HG02981 (cell line): ENCODE data around the gene FRAS1.

Experiments used
- ATAC-seq: cut with Tn5 transposase; IDR thresholded peaks from one replicate; pipeline ENCODE4 v1.9.1; 2021; ENCODE audit warnings: mild to moderate bottlenecking, moderate library complexity; ENCODE audit not compliant: unreplicated experiment

Gene FRAS1

DNA sequence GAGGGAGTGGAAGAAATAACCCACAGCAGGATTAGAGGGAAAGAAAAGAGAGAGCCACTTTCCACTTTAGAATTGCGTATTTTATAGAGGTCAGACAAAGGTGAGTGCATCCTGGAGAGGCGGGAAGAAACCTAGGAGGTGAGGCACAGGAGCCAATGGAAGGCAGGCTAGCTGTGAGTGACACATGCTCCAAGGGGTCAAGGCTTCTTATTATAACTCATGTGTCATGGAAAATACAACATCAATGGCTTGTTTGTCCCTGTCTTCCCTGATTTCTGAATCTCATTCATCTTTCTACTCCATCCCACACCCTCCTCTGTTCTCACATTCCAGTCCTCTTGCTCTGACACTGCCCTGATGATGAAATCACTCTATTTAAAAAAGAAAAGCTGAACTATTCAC is 508.8 kb downstream of the FRAS1 start:
- no peak for ATAC-seq

DNA sequence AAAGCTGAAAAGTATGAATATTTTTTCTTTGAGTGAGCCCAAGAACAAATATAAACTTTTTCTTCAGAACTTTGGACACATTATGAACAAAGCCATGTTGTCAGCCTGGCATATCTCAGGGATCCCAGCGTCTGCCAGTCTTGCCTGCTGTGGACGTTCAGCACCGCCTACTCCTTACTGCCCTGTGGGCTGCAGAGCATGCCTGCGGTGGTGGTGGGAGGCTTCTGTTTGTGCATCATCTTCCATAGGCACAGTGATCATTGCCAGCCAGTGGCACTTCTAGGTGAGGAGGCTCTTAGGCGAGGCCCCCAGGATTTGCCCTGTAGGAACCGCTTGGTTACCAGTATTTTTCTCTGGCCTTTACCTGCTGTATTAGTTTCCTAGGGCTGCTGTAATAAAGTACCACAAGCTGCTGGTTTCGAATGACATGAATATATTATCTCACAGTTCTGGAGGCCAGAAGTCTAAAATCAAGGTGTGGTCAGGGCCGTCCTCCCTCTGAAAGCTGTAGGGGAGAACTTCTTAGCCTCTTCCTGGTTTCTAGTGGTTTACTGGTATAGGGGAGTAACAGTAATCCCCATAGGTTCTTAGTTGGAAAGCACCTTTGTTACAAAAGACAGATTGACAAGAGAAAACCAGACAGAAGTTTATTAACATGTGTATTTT is 509.8 kb downstream of the FRAS1 start:
- ATAC-seq, result peak; percentile 73

DNA sequence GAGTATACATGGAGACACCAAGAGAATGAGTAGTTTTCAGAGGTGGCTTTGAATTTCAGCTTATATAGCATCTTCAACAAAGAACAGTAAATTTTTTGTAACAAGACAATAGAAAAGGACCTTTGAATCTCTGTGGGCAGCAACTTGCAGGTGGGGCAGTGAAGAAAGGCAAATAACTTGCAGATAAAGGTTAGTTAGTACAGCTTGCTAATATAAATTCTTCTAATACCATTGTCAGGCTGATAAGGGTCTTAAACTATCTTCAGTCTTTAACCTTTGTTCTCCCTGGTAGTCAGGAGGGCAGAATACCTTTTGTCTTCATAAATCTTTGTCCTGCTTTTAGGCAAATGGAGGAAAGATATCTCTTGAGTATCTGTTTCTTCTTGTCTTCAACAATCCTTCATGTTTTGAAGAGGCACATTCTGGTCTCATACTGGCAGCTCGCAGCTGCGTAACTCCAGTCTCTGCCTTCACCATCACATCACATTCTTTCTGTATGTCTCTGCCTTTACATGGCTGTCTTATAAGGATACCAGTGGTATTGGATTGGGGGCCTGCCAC is 510.5 kb downstream of the FRAS1 start:
- ATAC-seq, result no peak

DNA sequence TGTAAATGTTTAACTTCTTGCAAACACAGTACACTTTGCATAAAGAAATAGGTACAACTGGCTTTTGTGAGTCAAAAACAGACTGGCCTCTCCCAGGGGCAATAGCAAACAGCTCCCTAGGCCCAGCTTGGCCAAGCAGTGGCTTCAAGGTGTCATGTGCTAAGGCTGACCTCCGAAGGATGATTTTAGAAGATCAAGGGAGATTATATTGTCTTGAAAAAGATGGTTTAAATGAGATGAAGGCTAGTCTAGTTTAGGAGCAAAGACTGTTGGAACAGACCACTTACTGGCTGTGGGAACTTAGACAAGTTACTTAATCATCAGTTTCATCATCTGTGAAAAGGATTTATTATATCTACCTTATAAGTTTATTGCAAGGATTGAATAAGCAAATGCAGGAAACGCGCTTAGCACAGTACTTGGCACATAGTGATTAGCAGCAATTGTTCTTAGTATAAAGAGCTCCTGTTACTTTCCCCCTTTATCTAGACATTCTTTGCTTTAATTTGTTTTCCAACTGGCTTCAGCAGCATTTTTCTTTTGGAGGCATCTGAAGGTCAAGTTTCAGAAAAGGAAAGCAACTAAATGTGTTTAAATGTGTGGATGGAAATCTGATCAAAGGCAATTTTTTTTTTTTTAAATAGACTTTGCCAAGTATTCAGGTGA is 511.6 kb downstream of the FRAS1 start:
- ATAC-seq, result peak; percentile 75

DNA sequence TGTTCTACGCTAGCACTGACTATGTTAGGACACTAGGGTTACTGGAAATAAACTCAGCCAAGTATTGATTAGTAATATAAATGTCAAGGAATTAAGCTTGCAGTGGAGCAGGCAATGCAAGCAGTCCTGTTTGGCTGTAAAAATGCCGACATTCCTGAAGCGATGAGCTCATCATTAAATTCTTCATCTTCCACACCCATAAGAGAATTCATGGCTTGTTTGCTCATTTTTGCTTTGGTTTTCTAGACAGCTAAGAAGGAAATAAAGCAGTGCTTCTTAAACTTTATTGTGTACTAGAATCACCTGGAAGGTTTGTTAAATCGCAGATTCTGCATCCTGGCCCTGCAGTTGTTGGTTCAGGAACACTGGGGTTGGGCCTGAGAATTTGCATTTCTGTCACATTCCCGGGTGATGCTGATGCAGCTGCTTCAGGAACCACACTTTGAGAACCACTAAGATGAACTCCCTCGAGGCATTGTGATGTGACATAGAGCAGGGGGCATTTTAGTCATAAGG is 512.2 kb downstream of the FRAS1 start:
- ATAC-seq, result no peak

DNA sequence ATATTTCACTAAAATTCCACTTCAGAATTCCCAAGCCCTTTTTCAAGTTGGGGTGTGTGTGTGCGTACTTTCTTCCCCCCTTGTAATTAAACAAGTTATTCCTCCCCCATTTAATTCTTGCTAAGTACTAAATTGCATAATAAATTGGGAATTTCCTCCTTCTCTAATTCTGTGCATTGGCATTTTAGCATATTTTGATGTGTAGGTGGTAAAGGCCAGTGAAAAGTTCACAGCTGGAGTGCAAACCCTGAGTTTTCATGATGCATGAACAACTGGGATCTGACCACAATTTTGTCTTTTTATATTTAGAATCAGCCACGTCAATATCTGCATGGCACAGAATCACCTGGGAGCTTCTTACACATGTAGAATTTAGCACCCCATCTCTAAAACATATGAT is 513.0 kb downstream of the FRAS1 start:
- no peak for ATAC-seq

DNA sequence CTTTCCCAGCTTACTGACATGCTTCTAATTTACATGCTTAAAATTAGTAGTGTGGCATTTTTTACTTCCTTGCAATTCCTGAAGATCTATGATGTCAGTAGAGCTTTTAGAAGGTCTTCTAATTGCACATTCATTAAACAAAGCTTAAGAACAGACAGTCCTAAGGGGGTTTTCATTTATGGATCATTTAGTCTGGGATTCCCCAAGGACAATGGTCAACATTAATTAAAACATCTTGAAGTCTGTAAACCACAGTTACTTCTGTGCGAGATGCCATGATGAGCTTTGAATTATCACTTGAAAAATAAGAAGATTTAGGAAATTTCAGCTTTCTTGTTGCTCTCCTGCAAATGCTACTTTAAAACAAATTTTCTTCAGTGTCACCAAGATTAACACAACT is 514.7 kb downstream of the FRAS1 start:
- ATAC-seq, result no peak

DNA sequence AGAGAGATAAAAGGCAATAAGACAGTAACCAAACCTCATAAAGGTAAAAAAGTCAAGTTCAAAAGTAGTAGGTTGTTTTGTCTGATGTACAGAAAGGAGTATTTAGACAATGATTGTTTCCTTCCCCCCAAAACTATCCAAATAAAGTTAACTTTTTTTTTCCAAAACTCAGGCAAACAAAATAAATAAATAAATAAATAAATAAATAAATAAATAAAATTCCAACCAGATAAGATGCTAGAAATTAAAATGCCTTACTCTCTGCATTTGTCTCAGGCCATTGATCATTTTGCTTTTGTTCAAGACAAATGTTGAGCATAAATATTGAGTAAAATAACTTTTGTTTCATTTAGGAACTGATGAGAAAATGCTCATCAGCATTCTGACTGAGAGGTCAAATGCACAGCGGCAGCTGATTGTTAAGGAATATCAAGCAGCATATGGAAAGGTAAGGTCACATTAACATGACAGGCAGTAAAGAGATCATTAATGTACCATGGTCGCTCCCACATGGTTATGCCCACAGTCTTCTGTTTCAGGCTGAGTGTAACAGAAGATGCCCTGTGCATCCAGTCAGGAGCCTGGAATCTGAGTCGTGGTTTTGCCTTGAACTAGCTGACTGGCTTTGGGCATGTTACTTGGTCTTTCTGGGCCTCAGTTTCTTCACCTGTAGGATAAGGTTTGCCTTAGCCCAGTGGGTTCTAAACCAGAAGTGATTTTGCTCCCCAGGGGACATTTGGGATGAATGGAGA is 521.7 kb downstream of the FRAS1 start:
- no peak for ATAC-seq

DNA sequence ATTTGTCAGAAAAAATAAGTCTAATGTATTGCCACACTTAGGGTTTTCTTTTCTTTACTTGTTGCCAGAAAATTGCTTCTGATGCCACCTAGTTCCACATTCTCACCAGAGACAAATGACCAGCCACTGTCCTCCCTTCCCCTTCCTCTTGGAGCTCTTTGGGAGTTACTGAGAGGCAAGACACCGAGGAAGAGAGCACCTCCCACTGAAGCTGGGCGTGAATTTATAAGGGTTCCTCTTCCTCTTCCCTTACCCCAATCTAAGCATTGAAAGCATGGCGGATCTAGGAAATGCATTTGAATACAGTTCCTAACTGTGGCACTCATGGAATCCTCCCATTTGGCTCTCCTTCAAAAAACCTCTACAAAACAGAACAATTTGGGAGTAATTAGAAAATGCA is 524.5 kb downstream of the FRAS1 start:
- no peak for ATAC-seq

DNA sequence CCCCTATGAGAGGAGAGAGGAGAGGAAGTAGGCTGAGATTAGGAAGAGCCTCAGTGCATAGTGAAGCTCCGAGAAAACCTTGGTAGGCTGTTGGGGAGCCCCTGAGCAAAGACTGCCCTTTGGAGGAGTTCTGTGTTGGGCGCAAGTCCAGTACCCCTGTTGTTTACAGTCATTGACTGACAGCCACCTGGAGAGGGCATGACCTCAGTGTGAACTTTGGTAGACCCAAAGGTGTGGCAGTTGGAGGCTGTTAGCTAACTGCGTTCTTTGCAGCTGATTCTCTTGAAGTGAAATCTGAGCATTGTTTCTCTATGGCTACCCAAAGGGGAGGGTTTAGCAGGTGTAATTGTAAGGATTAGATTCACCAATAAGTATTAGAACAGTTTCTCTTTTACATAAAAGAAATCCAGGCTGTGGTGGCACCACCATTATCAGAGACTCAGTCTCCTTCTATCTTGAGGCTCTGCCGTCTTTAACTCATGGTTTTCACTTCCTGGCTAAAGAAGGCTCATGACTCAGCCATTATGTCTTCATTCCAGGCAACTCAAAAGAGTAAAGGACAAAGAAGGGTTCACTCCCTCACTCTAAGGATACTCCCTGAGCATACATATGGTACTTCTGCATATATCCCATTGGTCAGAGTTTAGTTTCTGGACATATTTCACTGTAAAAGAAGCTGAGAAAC is 527.9 kb downstream of the FRAS1 start:
- no peak for ATAC-seq

DNA sequence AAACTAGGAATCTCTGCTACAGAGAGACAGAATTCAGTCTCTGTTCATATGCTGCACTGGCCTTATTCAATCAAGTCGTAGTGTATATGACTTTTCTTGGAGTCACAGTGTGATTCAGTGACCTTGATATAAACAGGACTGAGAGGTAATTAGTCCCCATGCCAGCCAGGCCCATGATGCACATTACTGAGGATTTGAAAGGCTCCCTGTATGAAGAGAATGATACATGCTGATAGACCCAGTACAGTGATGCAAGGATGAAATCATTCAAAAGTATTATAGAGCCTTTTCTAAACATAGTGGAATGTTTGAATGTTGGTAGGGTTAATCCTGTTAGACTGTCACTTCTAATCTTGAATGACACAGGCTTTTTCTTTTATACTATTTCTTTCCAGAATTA is 528.5 kb downstream of the FRAS1 start:
- ATAC-seq, result no peak

DNA sequence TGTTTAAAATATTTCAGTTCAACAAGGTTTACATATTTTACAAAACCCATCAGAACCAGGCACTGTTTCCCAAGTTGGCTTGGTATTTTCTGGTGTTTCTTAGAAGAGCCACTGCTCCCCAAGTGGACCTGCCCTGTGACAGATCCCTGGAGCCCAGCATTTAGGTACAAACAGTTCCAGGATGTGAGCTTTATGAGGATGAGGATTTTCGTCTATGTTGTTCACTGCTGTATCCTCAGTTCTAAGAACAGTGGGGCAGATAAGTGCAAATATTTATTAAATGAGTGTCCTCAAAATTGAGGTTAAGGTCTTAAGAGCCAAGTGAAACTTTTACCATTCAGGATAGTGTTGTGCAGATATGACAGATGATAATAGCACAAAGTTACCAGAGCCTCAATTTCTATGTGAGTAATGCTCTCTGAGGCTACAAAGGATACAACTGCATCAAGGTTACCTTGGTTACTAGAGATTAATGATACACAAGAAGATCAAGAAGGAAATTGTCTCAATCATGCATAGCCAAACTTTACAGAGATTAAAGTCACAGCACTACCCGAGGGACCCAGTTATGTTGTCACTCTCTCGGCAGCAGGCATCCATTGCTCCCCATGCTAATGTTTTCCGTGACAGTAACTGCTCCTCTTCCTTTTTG is 531.9 kb downstream of the FRAS1 start:
- no peak for ATAC-seq

DNA sequence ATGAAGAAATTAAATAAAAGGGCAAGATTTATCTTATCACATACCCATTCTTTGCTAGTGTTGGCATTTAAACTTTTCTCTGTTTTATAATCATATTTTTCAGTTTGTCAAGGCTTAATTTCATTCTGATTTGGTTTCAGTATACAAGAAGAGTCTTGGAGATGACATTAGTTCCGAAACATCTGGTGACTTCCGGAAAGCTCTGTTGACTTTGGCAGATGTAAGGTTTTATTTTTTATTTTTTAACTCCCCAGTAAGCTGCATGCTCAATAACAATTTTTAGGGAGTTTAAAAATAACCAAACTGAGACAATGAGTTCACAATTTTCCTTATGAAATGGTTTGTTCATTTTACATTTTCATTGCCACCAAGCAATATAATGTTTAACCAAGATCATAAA is 534.3 kb downstream of the FRAS1 start:
- no peak for ATAC-seq

DNA sequence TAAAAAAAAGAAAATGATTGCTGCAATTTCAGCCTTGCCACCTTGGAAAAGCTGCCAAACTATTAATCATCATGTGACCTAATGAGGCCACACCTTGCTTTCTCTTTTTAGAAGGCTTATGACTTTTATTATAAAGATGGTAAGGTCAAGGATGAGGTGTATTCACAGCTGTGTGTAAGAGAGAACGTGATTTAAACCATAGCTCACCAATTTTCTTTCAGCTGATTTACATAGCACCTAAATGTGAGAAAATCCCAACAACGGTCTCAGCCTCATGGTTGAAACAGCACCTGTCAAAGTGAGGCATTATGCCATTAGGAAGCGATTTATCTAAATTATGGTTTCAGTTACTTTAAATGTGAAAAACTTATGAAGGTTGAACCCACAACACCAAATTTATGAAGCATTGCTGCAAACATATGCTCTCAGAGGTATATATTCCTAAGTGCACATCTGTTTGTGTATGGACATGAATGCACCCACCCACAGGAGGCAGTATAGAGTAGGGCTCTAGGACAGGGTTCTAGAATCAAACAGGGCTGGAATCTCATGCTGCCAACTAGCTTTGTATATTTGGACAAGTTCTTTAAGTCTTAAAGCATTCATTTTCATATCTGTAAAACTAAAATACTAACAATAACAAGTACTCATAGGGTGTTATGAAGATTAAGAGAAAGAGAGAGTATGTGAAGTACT is 535.1 kb downstream of the FRAS1 start:
- no peak for ATAC-seq
